SU-DHL-6 (cell line): Measurements from ENCODE around the gene CCDC186.

Experiments used
- EZH2phosphoT487 ChIP-seq: fragments of 200-600 bp; sonication (generic), shearing (Covaris generic); conservative IDR thresholded peaks from 2 replicates; pipeline ENCODE4 v1.6.1; 2018; ENCODE audit warnings: mild to moderate bottlenecking, antibody characterized with exemption, low read length, moderate library complexity, mixed read lengths
- TF ChIP-seq, protein P1 (sequence below): fragments of 200-600 bp; sonication (generic); IDR thresholded peaks from one replicate; pipeline ENCODE4 v1.5.1; 2017; ENCODE audit warnings: antibody characterized with exemption, mild to moderate bottlenecking, low read length, moderate library complexity; ENCODE audit not compliant: insufficient read depth, poor library complexity, severe bottlenecking

GRCh38 chr10:114173603-114173920 lies 441 bp downstream of the CCDC186 start:
- TF ChIP-seq, protein P1, sequence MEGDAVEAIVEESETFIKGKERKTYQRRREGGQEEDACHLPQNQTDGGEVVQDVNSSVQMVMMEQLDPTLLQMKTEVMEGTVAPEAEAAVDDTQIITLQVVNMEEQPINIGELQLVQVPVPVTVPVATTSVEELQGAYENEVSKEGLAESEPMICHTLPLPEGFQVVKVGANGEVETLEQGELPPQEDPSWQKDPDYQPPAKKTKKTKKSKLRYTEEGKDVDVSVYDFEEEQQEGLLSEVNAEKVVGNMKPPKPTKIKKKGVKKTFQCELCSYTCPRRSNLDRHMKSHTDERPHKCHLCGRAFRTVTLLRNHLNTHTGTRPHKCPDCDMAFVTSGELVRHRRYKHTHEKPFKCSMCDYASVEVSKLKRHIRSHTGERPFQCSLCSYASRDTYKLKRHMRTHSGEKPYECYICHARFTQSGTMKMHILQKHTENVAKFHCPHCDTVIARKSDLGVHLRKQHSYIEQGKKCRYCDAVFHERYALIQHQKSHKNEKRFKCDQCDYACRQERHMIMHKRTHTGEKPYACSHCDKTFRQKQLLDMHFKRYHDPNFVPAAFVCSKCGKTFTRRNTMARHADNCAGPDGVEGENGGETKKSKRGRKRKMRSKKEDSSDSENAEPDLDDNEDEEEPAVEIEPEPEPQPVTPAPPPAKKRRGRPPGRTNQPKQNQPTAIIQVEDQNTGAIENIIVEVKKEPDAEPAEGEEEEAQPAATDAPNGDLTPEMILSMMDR = no peak
- no peak for TF ChIP-seq EZH2phosphoT487
